GM19463 (cell line): ENCODE data around the gene MALAT1.
"Not testable (repeated sequence)": the region's sequence is repeated elsewhere in the genome, so short reads cannot be mapped to it uniquely, and the experiment has no call there.

Source experiments
- ATAC-seq: cut with Tn5 transposase; IDR thresholded peaks from one replicate; pipeline ENCODE4 v1.9.1; 2021; ENCODE audit warnings: mild to moderate bottlenecking, moderate library complexity; ENCODE audit not compliant: unreplicated experiment

The MALAT1 gene

DNA sequence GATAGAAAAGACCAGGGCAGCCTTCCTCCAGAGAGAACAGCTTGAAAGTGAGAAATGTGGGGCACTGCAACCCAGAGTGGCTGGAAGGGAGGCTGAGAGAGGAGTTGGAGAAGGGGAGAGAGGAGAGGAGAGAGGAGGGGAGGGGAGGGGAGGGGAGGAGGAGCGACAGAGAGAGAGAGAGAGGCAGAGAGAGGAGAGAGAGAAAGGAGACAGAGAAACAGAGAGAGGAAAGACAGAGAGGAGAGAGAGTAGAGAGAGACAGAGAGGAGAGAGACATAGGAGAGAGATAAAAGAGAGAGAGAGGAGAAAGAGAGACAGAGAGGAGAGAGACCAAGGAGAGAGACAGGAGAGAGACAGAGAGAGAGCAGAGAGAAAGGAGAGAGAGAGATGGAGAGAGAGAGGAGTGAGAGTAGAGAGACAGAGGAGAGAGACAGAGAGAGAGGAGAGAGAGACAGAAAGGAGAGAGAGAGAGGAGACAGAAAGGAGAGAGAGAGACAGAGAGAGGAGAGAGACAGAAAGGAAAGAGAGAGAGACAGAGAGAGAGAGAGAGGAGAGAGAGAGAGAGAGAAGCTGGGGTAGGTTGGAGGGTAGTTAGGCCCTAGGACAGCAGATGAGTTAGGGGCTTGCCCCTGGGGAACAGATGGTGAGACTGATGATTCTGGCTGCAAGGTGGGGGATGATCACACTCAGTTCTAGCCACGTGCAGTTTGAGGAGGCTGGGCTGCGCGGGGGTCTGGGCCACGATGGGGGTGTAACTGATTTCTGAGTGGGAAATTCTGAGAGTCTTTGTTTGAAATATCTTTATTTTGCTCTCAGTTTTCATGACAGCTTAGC, 17.5 kb downstream of the MALAT1 start:
- ATAC-seq: no peak

DNA sequence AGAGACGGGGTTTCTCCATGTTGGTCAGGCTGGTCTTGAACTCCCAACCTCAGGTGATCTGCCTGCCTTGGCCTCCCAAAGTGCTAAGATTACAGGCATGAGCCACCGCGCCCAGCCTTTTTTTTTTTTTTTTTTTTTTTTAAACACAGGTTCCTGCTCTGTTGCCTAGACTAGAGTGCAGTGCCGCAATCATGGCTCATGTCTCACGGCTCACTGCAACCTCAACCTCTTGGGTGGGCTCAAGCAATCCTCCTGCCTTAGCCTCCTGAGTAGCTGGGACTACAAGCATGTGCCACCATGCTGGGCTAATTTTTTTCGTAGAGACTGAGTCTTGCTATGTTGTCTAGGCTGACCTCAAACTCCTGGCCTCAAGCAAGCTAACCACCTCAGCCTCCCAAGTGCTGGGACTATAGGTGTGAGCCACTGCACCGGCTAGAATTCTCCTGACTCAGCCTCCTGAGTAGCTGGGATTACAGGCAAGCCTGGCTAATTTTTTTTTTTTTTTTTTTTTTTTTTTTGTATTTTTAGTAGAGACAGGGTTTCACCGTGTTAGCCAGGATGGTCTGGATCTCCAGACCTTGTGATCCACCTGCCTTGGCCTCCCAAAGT, 20.2 kb downstream of the MALAT1 start:
- ATAC-seq: not testable (repeated sequence)

DNA sequence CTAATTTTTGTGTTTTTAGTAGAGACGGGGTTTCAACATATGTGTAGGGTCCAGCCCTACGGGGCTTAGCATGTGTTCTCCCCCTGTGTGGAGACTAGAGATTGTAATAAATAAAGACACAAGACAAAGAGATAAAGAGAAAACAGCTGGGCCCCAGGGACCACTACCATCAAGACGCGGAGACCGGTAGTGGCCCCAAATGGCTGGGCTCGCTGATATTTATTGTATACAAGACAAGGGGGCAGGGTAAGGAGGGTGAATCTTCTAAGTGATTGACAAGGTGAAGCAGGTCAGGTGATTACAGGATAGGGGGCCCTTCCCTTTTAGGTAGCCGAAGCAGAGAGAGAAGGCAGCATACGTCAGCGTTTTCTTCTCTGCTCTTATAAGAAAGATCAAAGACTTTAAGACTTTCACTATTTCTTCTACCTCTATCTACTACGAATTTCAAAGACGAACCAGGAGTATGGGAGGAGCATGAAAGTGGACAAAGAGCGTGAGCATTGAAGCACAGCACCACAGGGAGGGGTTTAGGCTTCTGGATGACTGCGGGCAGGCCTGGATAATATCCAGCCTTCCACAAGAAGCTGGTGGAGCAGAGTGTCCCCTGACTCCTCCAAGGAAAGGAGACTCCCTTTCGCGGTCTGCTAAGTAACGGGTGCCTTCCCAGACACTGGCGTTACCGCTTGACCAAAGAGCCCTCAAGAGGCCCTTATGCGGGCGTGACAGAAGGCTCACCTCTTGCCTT, 23.1 kb downstream of the MALAT1 start:
- not testable (repeated sequence) for ATAC-seq

DNA sequence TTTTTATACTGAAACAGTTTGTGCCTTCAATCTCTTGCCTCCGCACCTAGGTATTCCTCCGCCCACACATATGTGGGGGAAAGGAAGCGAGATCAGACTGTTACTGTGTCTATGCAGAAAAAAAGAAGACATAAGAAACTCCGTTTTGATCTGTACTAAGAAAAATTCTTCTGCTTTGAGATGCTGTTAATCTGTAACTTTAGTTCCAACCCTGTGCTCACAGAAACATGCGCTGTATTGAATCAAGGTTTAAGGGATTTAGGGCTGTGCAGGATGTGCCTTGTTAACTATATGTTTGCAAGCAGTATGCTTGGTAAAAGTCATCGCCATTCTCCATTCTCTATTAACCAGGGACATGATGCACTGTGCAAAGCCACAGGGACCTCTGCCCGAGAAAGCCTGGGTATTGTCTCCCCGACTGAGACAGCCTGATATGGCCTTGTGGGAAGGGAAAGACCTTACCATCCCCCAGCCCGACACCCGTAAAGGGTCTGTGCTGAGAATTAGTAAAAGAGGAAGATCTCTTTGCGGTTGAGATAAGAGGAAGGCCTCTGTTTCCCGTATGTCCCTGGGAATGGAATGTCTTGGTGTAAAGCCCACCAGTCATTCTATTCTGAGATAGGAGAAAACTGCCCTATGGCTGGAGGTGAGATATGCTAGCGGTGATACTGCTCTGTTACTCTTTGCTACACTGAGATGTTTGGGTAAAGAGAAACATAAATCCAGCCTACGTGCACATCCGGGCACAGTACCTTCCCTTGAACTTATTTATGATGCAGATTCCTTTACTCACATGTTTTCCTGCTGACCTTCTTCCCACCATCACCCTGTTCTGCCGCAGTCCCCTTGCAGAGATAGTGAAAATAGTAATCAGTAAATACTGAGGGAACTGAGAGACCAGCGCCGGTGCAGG, 24.1 kb downstream of the MALAT1 start:
- ATAC-seq: not testable (repeated sequence)

DNA sequence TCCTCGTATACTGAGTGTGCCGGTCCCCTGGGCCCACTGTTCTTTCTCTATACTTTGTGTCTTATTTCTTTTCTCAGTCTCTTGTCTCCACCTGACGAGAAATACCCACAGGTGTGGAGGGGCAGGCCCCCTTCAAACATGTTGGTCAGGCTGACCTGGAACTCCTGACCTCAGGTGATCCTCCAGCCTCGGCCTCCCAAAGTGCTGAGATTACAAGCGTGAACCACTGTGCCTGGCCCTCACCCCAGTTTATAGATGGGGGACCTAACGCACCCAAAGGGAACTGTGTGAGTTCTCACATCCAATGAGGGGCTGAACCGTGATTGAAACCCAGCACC, 24.8 kb downstream of the MALAT1 start:
- not testable (repeated sequence) for ATAC-seq

DNA sequence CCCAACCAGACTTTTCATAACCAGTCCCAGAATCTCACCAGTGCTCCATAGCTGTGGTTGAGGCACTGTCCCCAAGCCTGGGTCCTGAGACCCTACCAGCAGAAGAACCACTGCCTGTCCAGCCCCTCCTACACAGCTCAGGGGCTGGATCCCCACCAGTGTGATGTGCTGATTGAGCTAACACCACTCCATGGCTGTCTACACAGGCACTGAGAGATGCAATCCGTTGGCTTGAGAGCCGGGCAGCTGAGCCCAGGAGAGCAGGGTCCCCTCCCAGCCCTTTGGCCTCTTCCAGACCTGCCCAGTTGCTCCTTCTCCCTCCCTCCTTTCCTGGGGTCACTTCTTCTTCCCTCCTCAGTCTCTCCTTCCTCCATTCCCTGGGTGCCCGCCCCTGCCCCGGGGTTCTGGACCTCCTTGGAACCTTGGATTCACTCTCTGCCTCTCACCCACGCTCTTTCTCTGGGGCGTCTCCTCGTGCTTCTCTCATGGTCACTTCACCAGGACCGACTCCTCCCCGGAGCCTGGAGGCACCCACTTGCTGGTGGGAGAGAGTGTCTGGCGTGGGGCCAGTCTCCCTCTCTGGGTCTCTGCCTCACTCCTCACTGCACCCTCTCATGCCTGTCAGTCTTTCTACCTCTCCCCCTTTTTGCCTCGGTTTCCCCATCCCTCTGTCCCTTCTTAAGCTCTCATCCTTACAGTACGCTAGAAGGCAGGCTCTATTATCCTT, 25.3 kb downstream of the MALAT1 start:
- no peak for ATAC-seq

DNA sequence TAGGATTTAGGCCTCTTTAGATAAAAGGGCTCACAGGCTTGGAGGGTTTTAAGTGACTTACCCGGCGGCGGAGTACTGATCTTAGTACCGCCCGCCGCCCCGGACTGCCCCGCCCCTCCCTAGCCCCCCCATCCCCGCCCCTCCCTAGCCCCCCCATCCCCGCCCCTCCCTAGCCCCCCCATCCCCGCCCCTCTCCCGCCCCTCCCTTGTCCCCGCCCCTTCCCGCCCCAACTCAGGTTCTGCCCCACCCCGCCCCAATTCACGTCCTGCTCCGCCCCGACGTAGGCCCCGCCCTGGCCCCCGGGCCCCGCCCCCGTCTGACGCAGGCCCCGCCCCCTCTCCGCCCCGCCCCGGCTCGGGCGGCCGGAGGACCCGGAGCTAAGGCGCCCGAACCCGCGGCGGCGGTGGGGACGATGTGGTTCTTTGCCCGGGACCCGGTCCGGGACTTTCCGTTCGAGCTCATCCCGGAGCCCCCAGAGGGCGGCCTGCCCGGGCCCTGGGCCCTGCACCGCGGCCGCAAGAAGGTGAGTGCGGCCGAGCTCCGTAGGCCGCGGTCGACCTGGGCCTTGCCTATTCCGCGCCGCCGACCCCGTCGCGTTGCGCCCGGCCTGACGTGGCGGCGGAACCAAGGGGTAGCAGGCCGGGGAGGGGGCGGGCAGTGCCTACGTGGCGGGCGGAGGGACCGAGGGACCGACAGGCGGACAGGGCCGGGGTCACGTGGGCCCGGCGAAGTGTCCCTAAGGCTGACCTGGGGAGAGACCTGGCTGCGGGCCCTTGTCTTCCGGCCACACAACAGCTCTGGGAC, 26.1 kb downstream of the MALAT1 start, which contains the start of gene SCYL1:
Gene SCYL1 (plus strand): TSS at position 343 of the 805 bp plus-strand sequence. CDS start 71 bp downstream, at position 414.
- ATAC-seq: no peak

DNA sequence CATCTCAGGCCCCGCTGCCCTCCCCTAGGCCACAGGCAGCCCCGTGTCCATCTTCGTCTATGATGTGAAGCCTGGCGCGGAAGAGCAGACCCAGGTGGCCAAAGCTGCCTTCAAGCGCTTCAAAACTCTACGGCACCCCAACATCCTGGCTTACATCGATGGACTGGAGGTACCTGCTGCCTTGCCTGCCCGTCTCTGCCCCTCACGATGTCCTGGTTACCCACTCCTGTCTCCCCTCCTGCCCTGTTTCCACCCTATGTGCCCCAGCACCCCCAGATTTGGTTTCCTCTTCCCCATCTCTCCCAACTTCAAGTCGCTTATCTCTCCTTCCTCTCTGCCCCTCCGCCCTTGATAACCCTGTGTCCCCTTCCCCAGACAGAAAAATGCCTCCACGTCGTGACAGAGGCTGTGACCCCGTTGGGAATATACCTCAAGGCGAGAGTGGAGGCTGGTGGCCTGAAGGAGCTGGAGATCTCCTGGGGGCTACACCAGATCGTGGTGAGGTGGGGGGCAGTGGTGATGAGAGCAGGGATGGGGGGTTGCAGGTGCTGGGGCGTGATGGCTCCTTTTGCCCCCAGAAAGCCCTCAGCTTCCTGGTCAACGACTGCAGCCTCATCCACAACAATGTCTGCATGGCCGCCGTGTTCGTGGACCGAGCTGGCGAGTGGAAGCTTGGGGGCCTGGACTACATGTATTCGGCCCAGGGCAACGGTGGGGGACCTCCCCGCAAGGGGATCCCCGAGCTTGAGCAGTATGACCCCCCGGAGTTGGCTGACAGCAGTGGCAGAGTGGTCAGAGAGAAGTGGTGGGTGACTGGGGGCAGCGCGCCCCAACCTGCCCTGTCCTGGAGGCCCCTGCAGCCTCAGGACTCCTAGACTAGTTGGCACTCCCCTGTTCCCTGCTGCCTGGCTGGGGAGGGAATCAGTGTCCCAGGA, 27.0 kb downstream of the MALAT1 start:
- no peak for ATAC-seq

DNA sequence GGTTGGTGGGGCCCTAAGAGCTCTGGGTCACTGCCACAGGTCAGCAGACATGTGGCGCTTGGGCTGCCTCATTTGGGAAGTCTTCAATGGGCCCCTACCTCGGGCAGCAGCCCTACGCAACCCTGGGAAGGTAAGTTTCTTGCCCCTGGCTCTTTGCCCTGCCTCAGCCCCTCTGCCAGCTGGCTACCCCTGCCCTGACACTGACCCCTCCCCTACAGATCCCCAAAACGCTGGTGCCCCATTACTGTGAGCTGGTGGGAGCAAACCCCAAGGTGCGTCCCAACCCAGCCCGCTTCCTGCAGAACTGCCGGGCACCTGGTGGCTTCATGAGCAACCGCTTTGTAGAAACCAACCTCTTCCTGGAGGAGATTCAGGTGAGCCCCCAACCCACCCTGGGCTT, 27.9 kb downstream of the MALAT1 start:
- no peak for ATAC-seq

DNA sequence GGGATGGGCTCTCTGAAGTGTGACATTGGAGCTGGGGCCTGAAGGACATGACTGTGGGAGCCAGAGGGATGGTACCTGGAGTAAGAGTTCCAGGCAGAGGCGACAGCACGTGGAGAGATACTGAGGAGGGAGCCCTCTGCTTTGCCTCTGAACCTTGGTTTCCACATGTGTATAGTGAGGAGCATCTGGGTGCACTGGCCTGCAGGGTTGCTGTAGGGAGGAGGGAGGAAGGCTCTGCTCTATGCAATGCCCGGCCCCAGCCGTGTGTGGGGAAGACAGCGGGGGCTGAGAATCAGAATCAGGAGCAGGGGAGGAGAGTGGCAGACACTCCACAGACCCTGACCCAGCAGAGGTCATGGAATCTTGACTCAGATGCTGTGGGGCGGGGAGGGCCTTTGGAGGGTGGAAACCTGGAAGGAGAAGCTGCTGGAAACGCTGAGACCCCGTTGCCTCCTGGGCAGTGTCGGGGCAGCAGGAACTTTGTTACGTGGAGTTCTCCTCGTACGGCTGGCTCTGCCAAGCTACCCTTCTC, 30.0 kb downstream of the MALAT1 start:
- no peak for ATAC-seq

DNA sequence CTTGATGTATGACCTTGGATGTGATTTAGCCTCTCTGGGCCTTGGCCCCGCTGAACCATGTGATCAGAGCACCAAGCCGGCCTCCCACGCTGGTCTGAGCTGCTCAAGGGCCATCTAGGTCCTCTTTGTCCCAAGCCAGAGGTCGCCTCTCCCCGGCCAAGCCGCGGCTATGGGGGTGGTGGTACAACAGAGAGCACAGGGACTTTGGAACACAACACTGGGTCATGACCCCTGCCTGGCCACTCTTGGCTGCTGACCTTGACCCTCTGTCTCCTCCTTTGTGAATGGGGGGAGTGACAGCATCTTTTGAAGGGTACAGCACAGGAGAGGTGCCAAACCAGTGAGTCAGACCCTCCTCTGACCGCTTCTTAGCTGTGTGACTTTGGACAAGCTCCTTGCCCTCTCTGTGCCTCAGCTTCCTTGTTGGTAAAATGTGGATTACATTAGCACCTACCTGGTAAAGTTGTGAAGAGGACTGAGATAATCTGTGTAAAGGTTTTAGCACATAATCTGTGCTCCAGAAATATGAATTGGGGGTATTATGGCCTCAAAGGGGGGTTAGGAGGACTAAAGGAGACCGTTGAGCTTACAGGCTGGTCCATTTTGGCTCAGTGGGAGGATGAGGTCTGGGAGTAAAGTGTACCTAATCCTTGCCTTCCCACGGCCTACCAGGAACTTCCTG, 30.8 kb downstream of the MALAT1 start:
- ATAC-seq: no peak

DNA sequence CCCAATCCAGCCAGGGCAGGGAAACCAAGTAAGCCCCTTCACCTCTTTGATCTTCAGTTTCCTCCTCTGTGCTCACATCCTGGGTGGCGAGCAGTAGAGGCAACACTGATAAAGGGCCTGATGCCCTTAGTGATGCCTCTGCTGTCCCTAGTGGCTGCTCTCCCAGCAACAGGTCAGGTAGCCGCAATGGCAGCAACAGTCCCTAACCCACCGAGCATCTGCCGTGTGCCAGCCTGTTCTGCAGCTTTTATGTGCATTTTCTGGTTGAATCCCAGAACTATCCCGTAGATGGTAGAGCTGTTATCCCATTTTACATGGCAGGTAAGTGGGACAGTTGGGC, 31.3 kb downstream of the MALAT1 start:
- no peak for ATAC-seq

DNA sequence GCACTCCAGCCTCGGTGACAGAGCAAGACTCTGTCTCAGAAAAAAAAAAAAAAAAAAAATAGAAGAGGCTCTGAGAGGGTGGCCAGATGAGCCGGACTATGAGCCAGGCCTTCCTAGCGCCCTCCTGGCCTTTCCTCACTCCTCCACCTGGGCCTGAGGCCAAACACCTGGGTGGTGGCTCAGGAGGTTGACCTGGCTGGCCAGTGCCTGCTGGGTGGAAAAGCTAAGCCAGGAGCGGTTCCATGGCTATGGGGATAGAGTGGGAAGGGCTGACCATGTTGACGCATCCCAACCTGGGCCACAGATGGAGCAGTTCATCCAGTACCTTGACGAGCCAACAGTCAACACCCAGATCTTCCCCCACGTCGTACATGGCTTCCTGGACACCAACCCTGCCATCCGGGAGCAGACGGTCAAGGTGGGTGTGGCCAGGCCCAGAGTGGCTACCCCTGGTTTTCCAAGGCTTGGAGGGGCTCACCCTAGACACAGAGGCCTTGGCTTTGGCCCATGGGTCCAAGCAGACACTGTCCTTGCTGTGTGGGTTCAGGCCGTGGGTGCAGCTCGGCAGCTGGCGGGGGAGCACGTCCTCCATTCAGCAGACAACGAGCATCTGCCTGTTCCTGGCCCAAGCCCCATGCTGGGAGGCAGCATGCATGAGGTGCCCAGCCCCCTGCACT, 33.7 kb downstream of the MALAT1 start:
- ATAC-seq: no peak

DNA sequence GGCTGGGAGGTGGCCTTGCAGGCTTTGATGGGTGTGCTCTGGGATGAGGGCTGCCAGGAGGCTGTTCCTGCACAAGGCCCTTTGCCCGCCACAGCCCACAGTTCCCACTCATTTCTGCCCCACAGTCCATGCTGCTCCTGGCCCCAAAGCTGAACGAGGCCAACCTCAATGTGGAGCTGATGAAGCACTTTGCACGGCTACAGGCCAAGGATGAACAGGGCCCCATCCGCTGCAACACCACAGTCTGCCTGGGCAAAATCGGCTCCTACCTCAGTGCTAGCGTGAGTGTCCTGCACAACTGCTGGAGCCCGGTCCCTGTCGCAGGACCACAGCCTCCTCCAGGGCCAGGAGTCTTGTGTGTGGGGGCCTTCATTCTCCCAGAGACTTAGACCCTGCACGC, 36.3 kb downstream of the MALAT1 start:
- no peak for ATAC-seq

DNA sequence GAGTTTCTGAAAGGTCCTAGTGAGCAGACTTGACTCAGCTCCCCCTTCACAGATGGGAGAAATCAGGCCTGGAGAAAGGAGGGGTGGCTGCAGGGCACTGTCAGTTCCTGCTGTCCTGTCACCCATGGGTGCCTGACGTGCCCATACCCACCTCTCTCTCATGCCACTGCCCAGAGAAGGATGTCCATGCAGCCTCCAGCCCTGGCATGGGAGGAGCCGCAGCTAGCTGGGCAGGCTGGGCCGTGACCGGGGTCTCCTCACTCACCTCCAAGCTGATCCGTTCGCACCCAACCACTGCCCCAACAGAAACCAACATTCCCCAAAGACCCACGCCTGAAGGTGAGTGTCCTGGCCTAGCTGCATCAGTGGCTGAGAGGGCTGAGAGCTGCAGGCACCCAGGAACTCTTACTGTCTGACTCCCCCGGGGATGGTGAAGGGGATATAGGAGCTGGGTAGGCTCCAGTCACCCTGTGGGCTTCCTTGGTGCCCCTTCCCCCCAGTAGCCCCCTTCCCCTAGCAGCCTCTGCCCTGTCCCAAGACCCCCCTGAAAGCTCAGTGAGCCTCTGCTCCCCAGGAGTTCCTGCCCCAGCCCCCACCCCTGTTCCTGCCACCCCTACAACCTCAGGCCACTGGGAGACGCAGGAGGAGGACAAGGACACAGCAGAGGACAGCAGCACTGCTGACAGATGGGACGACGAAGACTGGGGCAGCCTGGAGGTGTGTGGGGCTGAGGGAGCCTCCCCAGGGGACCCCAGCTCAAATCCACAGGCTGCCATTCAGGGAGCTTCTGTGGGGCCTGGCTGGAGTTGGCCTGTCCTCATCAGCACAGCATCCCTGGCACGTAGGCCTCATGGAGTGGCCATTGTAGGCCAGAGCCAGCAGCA, 37.8 kb downstream of the MALAT1 start:
- no peak for ATAC-seq

DNA sequence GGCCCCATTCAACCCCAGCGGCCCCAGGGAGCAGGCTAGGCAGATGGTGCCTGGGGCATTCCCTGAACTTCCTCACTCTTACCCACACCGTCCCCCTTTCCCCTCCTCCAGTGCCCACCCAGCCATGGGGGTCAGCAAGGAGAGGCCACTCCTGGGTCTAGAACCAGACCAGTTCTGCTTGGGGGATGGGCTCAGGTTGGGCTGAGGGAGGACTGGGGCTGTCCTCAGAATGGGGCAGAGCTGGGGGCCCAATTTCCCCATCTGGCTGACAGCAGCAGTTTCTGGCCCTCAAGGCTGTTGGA, 38.4 kb downstream of the MALAT1 start:
- ATAC-seq: no peak
